ENCODE results near the gene CASZ1. TPM values are rescaled to one million over a fixed set of nuclear protein-coding genes. Genes with fewer than 3 reads are reported as not detected.

Gene CASZ1
- total and polyA plus RNA-seq, 2 donors from 2014 or later, result 10.1 to 33.0 TPM

- no peak overlapping the region for H3K4me3 ChIP-seq (ENCODE audit: low read length in 3 of 3)
- intact Hi-C loops (cut with DNase I), result no loop called here
- H3K36me3 ChIP-seq (ENCODE audit: control insufficient read depth in 2 of 3, insufficient read depth in 3 of 3, low read length in 3 of 3), result no peaks in the 10 kb centered on the region
- no peak overlapping the region for H3K27ac ChIP-seq (ENCODE audit: low read depth in 2 of 2, low read length in 2 of 2)
- no peak overlapping the region for H3K9ac ChIP-seq (ENCODE audit: low read length in 3 of 3)
- peaks cover 0 to 2% (median 0%) of the 10 kb centered on the region in 3 donors for H3K4me1 ChIP-seq (ENCODE audit: control insufficient read depth in 2 of 3, insufficient read depth in 2 of 3, low read depth in 1 of 3, low read length in 3 of 3)
- no peak for DNase-seq
- H3K27me3 ChIP-seq (ENCODE audit: control insufficient read depth, insufficient read depth, low read length), result no peaks in the 10 kb centered on the region
- H3K9me3 ChIP-seq (ENCODE audit: control insufficient read depth in 2 of 3, insufficient read depth in 1 of 3, low read length in 3 of 3), result no peaks in the 10 kb centered on the region
- FAIRE-seq, result no peak
- TF ChIP-seq CTCF (IDR thresholded peaks at IDR 0.05; ENCODE audit: borderline replicate concordance, extremely low read depth, insufficient read depth), result no peak
These were observed 51.1 kb downstream of the CASZ1 start for GRCh38 chr1:10745383-10745782.

DNA sequence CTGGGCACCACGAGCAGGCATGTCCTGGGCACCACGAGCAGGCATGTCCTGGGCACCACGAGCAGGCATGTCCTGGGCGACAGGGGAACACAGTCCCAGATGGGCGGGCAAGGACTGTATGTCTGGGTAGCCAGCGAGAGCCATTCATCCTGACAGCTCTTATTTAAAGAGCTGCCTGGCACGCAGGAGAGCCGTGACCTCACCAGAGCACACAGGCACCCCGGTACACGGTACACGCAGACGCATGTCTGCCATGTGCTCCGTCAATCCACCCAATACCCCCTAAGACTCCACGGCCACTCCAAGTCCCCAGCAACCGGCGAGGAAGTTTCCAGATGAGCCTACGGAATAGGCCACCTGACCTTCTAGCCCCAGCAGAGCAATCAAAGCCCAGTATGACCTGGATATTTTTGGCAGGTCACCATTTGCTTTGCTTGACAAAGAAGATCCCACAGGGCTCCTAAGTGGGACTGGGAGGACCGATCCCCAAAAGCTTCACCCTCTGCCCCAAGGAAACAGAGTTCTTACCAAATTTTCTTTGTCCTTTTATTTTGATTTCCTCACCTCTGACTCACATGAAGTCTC lies 51.7 kb downstream of the CASZ1 start:
- intact Hi-C loops (cut with DNase I), result no loop called here
- H3K27me3 ChIP-seq (ENCODE audit: control insufficient read depth, insufficient read depth, low read length), result no peaks in the 10 kb centered on the region
- H3K36me3 ChIP-seq (ENCODE audit: control insufficient read depth in 2 of 3, insufficient read depth in 3 of 3, low read length in 3 of 3), result no peaks in the 10 kb centered on the region
- H3K27ac ChIP-seq (ENCODE audit: low read depth in 2 of 2, low read length in 2 of 2), result no peak overlapping the region
- H3K9me3 ChIP-seq (ENCODE audit: control insufficient read depth in 2 of 3, insufficient read depth in 1 of 3, low read length in 3 of 3), result no peaks in the 10 kb centered on the region
- TF ChIP-seq CTCF (IDR thresholded peaks at IDR 0.05; ENCODE audit: borderline replicate concordance, extremely low read depth, insufficient read depth), result no peak
- no peak overlapping the region for H3K9ac ChIP-seq (ENCODE audit: low read length in 3 of 3)
- H3K4me1 ChIP-seq (ENCODE audit: control insufficient read depth in 2 of 3, insufficient read depth in 2 of 3, low read depth in 1 of 3, low read length in 3 of 3), result peaks cover 0 to 8% (median 6%) of the 10 kb centered on the region in 3 donors
- DNase-seq (no peak), FAIRE-seq (no peak)
- no peak overlapping the region for H3K4me3 ChIP-seq (ENCODE audit: low read length in 3 of 3)

GRCh38 chr1:10744029-10744428 lies 52.4 kb downstream of the CASZ1 start:
- Histone ChIP-seq H3K27ac (ENCODE audit: low read depth in 2 of 2, low read length in 2 of 2) (no peak overlapping the region), H3K4me3 (ENCODE audit: low read length in 3 of 3) (no peak overlapping the region), H3K4me1 (ENCODE audit: control insufficient read depth in 2 of 3, insufficient read depth in 2 of 3, low read depth in 1 of 3, low read length in 3 of 3) (peaks cover 0 to 15% (median 10%) of the 10 kb centered on the region in 3 donors), H3K36me3 (ENCODE audit: control insufficient read depth in 2 of 3, insufficient read depth in 3 of 3, low read length in 3 of 3) (no peaks in the 10 kb centered on the region), H3K9me3 (ENCODE audit: control insufficient read depth in 2 of 3, insufficient read depth in 1 of 3, low read length in 3 of 3) (no peaks in the 10 kb centered on the region), H3K9ac (ENCODE audit: low read length in 3 of 3) (no peak overlapping the region), H3K27me3 (ENCODE audit: control insufficient read depth, insufficient read depth, low read length) (no peaks in the 10 kb centered on the region)
- no peak for FAIRE-seq
- no peak for TF ChIP-seq CTCF (IDR thresholded peaks at IDR 0.05; ENCODE audit: borderline replicate concordance, extremely low read depth, insufficient read depth)
- intact Hi-C loops (cut with DNase I), result no loop called here
- DNase-seq, result no peak

- H3K9me3 ChIP-seq (ENCODE audit: control insufficient read depth in 2 of 3, insufficient read depth in 1 of 3, low read length in 3 of 3), result no peaks in the 10 kb centered on the region
- H3K4me3 ChIP-seq (ENCODE audit: low read length in 3 of 3), result no peak overlapping the region
- H3K9ac ChIP-seq (ENCODE audit: low read length in 3 of 3), result no peak overlapping the region
- no peak overlapping the region for H3K27ac ChIP-seq (ENCODE audit: low read depth in 2 of 2, low read length in 2 of 2)
- no peaks in the 10 kb centered on the region for H3K36me3 ChIP-seq (ENCODE audit: control insufficient read depth in 2 of 3, insufficient read depth in 3 of 3, low read length in 3 of 3)
- no peak for DNase-seq
- intact Hi-C loops (cut with DNase I), result no loop called here
- peaks cover 0 to 24% (median 22%) of the 10 kb centered on the region in 3 donors for H3K4me1 ChIP-seq (ENCODE audit: control insufficient read depth in 2 of 3, insufficient read depth in 2 of 3, low read depth in 1 of 3, low read length in 3 of 3)
- no peaks in the 10 kb centered on the region for H3K27me3 ChIP-seq (ENCODE audit: control insufficient read depth, insufficient read depth, low read length)
- no peak for TF ChIP-seq CTCF (IDR thresholded peaks at IDR 0.05; ENCODE audit: borderline replicate concordance, extremely low read depth, insufficient read depth)
- FAIRE-seq, result no peak
These were observed 54.8 kb downstream of the CASZ1 start for GRCh38 chr1:10741696-10742095.
